ENCODE results near the gene BCL2A1. TPM values are rescaled to one million over a fixed set of nuclear protein-coding genes. Genes with fewer than 3 reads are reported as not detected.

BCL2A1 gene
- total RNA-seq, 1 experiment from 2014 or later, result 0.44 TPM

- no peaks in the 10 kb centered on the region for H3K27me3 ChIP-seq (ENCODE audit: insufficient read depth, low read length)
- ChIA-PET CTCF (no interaction called here), POLR2A (no interaction called here), RAD21 (ENCODE audit: low non-redundant PET in 1 of 2, low total read pairs in 2 of 2, uncharacterized antibody in 2 of 2, unreplicated experiment in 2 of 2) (no interaction called here)
- H3K4me3 ChIP-seq (replicated peaks in 1 of 2; ENCODE audit: low read depth in 1 of 2, low read length in 2 of 2), result no peak overlapping the region
- H3K9ac ChIP-seq (ENCODE audit: low read length), result no peak overlapping the region
- DNase-seq (ENCODE audit: low read depth, low spot score) (no peak), ATAC-seq (no peak)
- no peaks in the 10 kb centered on the region for H3K36me3 ChIP-seq (ENCODE audit: control insufficient read depth in 1 of 2, insufficient read depth in 2 of 2, low read length in 2 of 2)
- no peaks in the 10 kb centered on the region for H4K20me1 ChIP-seq (ENCODE audit: insufficient read depth)
- H3K4me1 ChIP-seq (ENCODE audit: control insufficient read depth in 1 of 2, insufficient read depth in 2 of 2, low read length in 2 of 2), result peaks cover 3 to 14% of the 10 kb centered on the region in 2 experiments; a peak in 3 of 4 replicates
- H3K27ac ChIP-seq (ENCODE audit: low read depth, low read length), result no peak overlapping the region
- TF ChIP-seq MAX (IDR thresholded peaks at IDR 0.05) (no peak), RAD21 (IDR thresholded peaks at IDR 0.05; ENCODE audit: low read depth) (no peak), SIN3A (IDR thresholded peaks at IDR 0.05; ENCODE audit: low read depth) (no peak), SRF (IDR thresholded peaks at IDR 0.05; ENCODE audit: low read depth) (no peak)
- no peak overlapping the region for H3K4me2 ChIP-seq (ENCODE audit: low read length)
- BruUV-seq (replicated peaks), result no TSS peak
- intact Hi-C loops (cut with micrococcal nuclease), result no loop called here
- H3K9me3 ChIP-seq (ENCODE audit: control insufficient read depth in 1 of 2, insufficient read depth in 1 of 2, low read depth in 1 of 2, low read length in 2 of 2), result no peaks in the 10 kb centered on the region
- H3K9me2 ChIP-seq (ENCODE audit: insufficient read depth), result no peaks in the 10 kb centered on the region
- H2AFZ ChIP-seq (ENCODE audit: low read depth, low read length, poor library complexity, severe bottlenecking), result no peak overlapping the region
- H3K79me2 ChIP-seq (ENCODE audit: insufficient read depth, low read length), result no peaks in the 10 kb centered on the region
These were observed 36.0 kb upstream of the BCL2A1 start for GRCh38 chr15:80006946-80007345.

GRCh38 chr15:80003934-80004472, 33.0 kb upstream of the BCL2A1 start:
- Histone ChIP-seq H3K27ac (ENCODE audit: low read depth, low read length) (0 out of 2 replicates have a peak overlapping the region, but pooled peaks have one; percentile 21), H3K79me2 (ENCODE audit: insufficient read depth, low read length) (no peaks in the 10 kb centered on the region), H3K9ac (ENCODE audit: low read length) (no peak overlapping the region), H2AFZ (ENCODE audit: low read depth, low read length, poor library complexity, severe bottlenecking) (no peak overlapping the region), H3K9me2 (ENCODE audit: insufficient read depth) (no peaks in the 10 kb centered on the region), H3K9me3 (ENCODE audit: control insufficient read depth in 1 of 2, insufficient read depth in 1 of 2, low read depth in 1 of 2, low read length in 2 of 2) (no peaks in the 10 kb centered on the region), H3K4me1 (ENCODE audit: control insufficient read depth in 1 of 2, insufficient read depth in 2 of 2, low read length in 2 of 2) (no peaks in the 10 kb centered on the region), H3K27me3 (ENCODE audit: insufficient read depth, low read length) (no peaks in the 10 kb centered on the region), H3K4me3 (replicated peaks in 1 of 2; ENCODE audit: low read depth in 1 of 2, low read length in 2 of 2) (no peak overlapping the region), H3K4me2 (ENCODE audit: low read length) (no peak overlapping the region), H4K20me1 (ENCODE audit: insufficient read depth) (no peaks in the 10 kb centered on the region), H3K36me3 (ENCODE audit: control insufficient read depth in 1 of 2, insufficient read depth in 2 of 2, low read length in 2 of 2) (no peaks in the 10 kb centered on the region)
- ATAC-seq, result no peak
- no peak for TF ChIP-seq POLR2AphosphoS5 (IDR thresholded peaks at IDR 0.05; ENCODE audit: low read depth, low read length)
- no peak for TF ChIP-seq RAD21 (IDR thresholded peaks at IDR 0.05; ENCODE audit: low read depth)
- no peak for TF ChIP-seq POLR2A (IDR thresholded peaks at IDR 0.05; ENCODE audit: borderline replicate concordance, extremely low read depth, insufficient read depth, insufficient read length)
- no peak for TF ChIP-seq TCF7L2 (IDR thresholded peaks at IDR 0.05; ENCODE audit: borderline replicate concordance, extremely low read depth, insufficient read depth, insufficient read length)
- no peak for TF ChIP-seq EZH2 (IDR thresholded peaks at IDR 0.05)
- intact Hi-C loops (cut with micrococcal nuclease), result no loop called here
- no peak for DNase-seq (ENCODE audit: low read depth, low spot score)
- ChIA-PET POLR2A (no interaction called here), RAD21 (ENCODE audit: low non-redundant PET in 1 of 2, low total read pairs in 2 of 2, uncharacterized antibody in 2 of 2, unreplicated experiment in 2 of 2) (no interaction called here), CTCF (no interaction called here)
- no TSS peak for BruUV-seq (replicated peaks)
